CD4-positive, alpha-beta T cell treated with Interleukin-2 at 100 ng/mL for 4 hours (primary cell): ENCODE results near the gene HDGFL2.
A peak's percentile ranks its signal among the peaks of the same experiment; 100 is the strongest.
"Not testable (repeated sequence)": the region's sequence is repeated elsewhere in the genome, so short reads cannot be mapped to it uniquely, and the experiment has no call there.

Source experiments
- DNase-seq: peaks from one replicate; pipeline ENCODE4 v3.0.0-alpha.2; 2020; ENCODE audit warnings: low spot score

The HDGFL2 gene

DNA sequence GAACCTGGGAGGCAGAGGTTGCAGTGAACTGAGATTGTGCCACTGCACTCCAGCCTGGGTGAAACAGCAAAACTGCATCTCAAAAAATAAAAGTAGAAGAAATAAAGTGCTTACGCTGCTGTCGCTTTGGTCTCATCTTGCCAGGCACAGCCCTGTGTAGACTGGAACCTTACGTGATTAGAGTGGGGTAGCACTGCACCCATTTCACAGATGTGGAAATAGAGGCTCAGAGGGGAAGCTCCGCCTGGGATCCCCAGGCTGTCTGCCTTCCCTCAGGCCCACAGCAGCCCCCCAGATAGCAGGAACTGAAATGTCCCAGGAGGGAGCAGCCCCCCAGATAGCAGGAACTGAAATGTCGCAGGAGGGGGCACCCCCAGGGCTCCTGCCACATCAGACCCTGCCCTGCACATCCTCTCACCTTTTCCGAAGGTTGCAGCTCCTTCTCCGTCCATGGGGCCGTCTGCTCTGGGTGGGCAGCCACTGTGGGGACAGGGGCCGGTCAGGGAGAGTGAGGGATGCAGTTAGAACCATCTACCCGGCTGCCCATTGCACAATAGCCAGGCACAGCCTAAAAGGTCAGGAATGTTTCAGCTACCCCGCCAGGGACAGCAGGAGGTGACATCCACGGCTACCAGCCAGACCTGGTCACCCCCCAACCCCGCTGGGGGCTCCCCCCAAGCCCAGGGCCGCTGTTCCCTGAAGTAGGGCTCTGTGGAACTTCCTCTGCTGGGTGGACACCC lies 44.3 kb downstream of the HDGFL2 start:
- DNase-seq: no peak

DNA sequence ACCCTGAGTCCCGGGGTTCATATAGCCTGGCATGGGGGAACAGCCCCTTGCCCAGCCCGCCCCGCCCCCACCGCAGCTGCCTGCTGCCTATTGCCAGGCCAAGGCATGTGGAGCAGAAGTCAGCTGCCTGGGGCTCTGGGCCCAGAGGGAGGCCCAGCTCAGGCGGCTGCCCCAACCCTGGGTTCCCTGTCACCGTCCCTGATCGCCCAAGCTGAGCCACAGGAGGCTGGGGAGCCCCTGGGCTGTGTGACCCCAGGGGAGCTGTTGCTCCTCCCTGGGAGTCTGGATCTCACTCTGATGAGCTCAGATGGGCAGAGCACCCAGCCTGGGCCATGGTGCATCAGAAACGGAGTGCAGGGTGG lies 44.8 kb downstream of the HDGFL2 start:
- no peak for DNase-seq

DNA sequence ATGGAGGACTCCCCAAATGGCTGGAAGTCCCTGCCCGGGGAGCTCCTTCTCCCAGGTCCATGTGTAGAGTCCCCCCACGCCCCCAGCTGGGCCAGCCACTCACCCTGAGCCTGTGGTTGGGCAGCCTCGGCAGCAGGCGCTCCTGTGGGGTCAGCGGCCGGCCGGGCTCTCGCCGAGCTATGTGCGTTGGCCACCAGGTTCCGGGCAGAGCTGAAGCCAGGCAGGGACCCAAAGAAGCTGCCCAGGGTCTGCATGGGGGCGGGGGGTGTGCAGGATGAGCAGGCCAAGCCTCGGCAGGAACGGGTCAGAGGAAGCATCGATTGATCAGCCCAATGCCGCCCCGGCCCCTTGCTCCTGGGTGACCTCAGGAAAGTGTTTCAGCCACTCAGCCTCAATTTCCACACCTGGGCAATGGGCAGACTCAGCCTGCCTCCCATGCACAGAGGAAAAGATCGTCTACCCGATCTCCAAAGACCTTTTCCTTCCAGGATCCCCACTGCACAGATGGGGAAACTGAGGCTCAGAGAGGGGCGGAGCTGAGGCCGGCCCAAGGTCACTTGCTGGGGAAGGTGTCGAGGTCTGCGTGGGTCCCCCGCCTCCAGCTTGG lies 45.5 kb downstream of the HDGFL2 start:
- DNase-seq: no peak

DNA sequence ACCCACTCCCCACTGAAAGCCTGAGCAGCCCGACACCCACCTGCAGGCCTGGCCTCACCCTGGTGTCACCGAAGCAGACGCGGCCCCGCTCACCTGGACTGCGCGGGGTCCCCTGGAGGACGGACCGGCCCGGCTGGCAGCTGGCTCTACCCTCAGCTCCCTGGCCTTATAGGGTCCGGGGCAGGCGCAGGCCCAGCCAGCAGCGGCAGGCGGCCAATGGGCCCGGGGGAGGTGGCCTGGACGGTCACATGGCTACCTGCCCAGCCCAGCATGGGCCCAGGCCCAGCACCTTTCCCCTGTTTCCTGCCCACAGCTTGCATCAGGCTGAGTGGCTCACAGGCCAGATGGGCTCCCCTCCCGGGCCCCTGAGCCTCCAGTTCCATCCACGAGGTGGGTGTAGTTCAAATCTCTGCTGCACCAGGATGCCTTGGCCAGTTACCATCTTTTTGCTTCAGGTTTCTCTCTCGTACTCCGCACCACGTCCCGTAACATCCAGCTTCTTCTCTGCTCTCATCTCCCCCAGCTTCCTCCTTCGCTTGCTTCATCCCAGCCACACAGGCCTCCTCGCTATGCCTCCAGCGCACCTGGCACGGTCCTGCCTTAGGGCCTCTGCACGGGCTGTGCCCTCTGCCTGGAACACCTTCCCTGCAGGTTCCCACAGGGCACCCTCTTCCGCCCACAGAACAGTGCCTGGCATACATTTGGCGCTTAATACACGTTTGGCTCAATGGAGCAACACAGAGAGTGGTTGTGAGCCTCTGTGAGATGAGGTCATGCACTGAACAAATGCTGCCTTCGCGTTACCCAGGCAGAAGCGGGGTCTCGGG lies 46.5 kb downstream of the HDGFL2 start, which contains the start of gene PLIN4:
PLIN4 (minus strand) TSS at position 142 of the 827 bp plus-strand sequence. CDS start 214 bp downstream, outside the sequence.
- DNase-seq: no peak

DNA sequence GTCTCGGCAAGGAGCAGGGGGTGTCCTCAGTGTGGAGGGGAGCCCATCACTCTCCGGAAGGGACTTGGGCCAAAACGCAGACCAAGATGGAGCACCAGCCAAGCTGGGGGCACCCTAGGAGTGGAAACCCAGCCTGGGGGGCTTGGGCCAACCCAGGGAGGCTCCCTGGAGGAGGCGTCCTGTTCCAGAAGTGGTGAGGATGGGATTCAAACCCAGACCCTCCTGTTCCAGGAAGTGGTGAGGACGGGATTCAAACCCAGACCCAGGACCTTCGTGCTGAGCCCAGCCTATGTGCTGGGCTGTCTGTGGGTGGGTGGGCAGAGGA lies 47.0 kb downstream of the HDGFL2 start:
- DNase-seq: no peak

DNA sequence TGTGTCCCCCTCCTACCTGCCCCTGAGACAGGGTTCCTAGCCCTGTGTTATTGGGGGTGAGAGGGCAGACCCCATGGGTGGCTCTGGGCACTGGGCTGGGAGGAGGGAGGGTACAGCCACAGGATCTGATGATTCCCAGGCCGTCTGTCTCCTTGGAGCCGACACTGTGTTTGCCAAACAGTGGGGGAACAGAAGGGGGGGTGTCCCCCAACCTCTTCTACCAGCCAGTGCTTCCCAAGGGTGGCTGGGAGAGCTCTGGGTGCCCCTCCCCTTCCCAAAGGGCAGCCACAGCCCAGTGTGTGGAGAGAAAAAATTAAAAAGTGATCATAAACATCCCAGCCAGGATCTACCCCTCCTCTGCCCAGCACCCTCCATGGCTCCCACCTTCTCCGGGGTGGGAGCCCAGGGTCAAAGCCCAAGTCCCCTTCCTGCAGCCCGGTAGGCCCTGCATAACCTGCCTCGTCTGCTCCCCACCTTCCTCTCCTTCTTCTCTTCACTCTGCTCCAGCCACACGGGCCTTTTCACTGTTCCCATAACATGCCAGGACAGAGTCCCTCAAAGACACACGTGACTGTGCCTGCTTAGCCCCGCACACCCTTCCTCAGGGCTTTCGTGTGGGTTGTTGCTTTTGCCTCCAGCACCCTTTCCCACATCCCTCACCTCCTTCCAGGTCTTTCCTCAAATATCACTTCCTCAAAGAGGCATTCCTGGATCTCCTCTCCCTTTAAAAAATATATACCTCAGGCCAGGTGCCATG lies 47.6 kb downstream of the HDGFL2 start:
- DNase-seq: no peak

DNA sequence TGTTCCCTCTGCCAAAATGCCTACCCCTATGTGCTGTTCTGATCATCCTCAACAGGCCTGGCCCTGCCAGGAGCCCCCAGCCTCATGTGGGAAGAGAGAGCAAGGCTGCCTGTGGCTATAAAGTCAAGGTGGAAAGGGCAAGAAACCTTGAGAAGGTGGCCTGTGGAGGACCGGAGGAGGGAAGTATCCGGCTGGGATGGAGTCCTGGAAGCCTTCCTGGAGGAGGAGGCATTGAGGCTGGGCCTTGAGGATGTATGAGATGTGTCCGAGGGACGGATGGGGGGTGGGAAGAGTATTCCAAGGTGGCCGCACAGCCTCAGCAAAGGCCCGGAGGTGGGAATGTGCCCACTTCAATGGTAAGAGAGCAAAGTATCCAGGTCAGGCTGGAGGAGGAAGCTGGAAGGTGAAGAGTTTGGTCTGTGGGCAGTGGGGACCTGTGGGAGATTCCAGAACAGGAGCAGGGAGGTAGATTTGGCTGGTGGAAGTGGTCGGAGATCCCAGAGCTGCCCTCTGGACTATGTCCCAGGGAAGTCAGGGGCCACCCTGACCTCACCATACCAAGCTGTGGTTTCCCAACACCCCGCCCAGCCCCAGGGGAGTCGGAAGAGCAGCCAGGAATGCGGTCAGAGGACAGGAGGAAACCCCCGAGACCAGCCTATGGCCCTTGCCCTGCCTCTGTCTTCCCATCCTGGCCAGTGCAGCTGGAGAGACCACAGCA lies 49.2 kb downstream of the HDGFL2 start:
- no peak for DNase-seq

DNA sequence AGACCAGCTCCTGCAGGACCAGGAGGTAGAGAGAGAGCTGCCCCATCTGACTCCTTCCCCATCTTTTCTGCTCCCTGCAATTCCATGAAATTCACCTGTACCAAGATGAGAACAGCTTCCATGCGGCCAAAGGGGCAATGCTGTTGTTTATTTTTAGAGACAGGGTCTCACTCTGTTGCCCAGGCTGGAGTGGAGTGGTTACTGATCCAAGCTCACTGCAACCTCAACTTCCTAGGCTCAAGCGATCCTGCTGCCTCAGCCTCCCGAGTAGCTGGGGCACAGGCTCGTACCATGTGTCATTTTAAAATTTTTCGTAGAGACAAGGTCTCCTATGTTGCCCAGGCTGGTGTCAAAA lies 49.8 kb downstream of the HDGFL2 start:
- no peak for DNase-seq

DNA sequence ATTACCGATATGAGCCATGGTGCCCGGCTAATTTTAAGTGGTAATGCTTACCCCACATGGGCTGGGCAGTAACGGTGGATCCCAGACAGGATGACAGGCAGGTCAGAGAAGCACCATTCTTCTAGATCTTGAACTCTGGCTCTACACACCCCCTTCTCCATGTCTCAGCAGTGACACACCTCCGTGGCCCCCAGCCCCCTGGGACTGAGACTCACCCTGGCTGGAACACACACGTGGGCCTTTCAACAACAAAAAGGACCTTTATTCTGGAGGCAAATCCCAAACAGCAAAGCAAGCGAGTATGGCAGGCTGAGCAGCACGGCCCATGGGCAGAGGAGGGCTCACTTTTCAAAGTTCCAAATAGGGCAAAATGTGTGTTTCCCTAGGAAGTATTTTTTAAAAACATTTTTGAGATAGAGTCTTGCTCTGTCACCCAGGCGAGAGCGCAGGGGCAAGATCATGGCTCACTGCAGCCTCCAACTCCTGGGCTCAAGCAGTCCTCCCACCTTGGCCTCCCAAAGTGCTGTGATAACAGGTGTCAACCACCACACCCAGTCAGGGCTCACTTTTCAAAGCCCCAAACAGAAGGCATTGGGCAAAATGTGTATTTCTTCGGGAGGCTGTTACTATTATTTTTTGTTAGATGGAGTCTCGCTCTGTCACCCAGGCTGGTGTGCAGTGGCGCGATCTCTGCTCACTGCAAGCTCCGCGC lies 50.4 kb downstream of the HDGFL2 start:
- no peak for DNase-seq

DNA sequence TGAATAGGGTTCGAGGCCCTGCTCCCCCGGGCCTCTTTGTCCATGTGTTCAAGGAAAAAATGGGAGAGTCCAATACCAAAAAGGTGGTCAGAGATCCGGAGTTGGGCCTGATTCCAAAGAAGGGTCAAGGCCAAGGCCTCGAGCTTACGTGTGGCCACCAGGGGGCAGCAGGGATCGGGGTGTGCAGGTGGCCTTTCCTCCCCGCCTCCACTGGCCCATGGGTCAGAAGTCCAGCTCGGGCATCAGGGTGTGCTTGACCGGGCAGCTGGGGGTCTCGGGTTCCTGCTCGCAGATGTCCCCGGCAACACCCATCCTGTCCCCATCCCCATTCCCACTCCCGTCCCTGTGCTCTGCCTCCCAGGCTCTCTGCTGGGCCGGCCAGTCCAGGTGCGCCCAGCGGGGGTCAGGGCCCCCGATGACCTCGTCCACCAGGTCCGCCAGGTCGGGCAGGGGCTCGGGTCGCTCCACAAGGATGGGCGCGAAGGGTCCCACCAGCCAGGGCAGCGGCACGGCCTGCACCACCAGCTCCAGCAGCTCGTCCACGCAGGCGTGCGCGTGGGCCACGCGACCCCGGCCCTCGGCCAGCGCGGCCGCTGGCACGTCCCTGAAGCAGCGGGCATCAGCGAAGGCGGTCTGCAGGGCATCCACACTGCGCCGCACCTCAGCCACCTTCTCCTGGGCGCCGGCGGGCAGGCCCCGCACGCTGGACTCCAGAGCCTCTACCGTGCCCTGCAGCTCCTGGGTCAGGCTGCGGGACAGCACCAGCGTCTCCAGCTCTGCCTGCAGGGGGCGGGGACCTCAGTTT lies 51.4 kb downstream of the HDGFL2 start:
- DNase-seq: peak; percentile 6

DNA sequence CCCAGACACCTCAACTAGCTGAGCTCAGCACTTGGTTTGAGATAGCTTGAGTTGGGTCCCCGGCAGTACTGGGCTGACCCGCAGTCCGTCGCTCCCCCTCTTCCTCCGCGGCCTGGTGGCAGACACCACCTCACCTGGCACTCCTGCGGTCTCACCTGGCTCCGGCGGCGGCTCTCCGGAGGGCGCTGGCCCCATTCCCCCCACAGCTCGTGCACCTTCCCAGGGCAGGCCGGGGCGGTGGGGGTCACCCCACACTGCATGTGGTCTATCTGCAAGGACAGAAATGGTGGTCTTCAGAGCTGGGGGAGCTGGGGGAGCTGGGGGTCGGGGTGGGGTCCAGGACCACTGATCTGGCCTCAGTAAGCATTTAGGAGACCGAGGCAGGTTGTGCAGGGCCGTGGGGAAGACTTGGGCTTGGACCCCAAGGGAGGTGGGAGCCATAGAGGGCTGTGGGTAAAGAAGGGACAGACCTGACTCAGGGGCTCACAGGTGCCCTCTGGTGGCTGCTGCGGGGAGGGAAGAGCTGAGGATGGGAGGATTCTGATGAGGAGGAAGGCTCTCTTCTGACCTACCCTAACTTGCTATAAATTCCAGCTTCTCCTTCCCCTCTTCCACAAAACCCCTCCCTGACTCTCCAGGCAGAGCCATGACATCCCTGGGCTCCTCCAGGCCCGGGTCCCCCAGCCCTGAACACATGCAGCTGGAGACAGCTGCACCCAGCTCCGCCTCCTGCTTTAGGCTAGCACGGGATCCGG lies 52.9 kb downstream of the HDGFL2 start:
- DNase-seq: peak; percentile 60

DNA sequence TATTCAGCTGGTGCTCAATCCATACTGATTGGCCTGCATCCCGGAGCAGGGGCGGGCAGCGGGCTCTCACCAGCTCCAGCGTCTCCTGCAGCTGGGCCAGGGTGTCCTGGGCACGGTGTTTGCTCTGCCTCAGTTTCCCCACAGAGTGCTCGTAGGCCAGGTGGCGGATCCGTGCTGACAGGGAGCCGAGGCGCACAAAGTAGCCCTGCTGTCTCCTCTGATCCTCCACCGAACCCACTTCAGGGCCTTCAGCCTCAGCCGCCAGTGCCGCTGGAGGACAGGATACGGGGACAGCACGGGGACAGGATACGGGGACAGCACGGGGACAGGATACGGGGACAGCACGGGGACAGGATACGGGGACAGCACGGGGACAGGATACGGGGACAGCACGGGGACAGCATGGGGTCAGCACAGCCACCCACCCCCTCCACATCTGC lies 53.5 kb downstream of the HDGFL2 start:
- no peak for DNase-seq

DNA sequence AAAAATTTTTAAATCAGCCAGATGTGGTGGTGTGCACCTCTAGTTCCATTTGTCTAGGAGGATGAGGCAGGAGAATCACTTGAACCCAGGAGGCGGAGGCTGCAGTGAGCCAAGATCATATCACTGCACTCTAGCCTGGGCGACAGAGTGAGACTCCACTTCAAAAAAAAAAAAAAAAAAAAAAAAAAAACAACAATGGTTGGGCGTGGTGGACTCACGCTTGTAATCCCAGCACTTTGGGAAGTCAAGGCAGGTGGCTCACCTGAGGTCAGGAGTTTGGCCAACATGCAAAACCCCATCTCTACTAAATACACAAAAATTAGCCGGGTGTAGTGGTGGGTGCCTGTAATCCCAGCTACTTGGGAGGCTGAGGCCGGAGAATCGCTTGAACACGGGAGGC lies 55.3 kb downstream of the HDGFL2 start:
- not testable (repeated sequence) for DNase-seq

DNA sequence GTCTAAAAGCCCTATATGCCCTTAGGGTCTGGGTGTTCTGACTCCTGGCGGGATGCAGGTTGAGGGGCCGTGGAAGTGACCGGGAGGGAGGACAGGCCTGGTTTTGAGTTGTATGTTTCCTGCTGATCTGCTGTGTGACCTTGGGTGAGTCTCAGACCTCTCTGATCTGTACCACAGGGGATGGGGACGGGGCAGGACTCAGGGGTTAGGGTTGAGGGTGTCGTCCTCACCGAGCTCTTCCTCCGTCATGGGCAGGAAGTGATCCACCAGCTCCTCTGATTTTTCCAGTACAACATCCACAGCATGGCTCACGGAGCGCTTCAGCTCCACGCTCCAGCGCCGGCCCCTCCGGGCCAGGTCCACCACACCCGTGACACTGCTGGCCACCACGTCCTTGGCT lies 56.7 kb downstream of the HDGFL2 start:
- DNase-seq: no peak

DNA sequence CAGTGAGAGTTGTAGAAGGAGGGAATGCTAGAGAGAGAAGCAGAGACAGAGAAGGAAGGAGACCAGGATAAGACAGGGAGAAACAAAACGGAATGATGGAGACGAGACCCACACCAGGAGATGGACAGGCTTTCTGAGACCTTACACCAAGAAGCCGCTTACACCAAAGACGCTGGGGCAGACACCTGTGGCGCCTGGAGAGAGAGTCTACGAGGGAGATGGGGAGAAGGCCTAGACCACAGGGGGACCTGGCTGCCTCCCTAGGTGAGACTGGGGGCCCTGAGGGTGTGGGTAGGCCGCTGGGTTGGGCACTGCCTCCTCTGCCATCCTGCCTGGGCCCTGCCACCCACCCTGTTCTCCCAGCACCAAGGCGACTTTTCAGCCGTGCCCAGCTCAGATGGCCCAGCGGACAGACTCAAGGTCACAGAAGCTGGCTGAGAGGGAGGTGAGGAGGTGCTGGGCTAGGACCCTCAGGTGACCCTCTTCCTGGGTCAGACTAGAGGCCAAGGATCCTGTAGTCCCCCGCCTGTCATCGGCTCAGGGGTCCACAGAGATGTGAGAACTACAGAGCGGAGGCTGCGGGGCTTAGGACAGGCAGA lies 57.9 kb downstream of the HDGFL2 start:
- no peak for DNase-seq

DNA sequence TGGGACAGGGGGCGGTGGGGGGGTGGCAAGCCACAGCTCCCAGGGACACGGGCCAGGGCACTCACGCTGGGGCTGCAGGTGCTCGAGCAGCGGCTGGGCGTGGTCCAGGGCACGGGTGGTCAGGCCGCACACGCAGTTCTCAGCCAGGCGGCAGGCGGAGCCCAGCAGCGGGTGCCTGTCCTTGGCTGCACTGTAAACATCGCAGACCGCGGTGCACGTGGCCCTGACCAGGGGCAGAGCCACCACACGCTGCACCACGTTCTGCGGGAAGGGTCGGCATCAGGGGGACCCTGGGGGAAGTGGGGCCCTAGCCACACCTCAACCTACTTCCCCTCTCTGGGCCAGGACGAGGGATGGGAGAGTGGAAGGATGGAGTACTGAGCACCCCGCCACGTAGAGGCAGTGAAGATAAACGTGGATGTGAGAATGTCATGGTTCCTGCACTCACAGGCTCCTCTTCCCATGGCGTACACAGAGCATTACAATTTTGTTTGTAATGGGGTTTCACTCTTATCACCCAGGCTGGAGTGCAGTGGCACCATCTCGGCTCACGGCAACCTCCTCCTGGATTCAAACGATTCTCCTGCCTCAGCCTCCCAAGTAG lies 59.6 kb downstream of the HDGFL2 start:
- no peak for DNase-seq

DNA sequence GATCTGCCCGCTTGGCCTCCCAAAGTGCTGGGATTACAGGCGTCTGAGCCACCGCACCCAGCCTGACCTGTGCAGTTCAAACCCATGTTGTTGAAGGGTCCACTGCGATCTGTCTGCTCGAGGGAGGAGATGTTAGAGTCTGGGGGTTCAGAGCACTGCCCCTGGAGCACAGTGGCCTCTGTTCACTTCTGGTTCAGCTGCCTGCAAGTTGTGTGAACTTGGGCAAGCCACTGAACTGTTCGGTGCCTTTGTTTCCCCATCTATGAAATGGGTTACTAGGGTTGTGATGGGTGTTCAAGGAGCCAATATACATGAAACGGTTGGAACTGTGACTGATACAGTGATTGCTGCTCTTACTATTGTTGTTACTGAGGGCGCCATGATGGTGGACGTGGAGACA lies 61.2 kb downstream of the HDGFL2 start:
- DNase-seq: no peak

DNA sequence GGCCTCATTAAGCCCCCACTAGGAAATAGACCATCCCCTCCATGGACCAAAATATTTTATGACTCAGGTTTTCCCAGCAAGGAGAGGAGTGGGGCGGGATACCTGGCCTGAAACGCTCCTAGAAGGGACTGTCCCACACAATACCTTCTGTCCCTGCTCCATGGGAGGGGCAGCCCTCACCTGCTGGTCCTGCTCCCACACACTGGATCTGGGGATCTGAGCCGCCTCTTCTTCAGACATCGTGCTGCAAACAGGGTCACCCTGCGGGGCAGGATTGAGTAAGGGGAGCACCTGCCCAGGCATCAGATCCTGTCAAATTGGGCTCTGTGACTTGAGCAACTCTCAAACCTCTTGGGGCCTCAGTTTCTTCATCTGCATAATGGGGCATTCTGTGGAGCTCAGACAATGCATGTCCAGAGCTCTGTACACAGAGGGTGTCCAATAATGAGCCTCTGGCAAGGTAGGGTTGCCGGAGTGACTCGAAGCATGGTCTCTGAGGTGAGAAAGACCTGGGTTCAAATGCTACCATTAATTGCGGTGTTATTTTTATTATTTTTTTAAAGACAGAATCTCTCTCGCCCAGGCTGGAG lies 61.8 kb downstream of the HDGFL2 start:
- no peak for DNase-seq
